Measurements from ENCODE around the gene CBX8. TPM values are rescaled to one million over a fixed set of nuclear protein-coding genes. Genes with fewer than 3 reads are reported as not detected.

Gene CBX8
- total and polyA plus RNA-seq, 2 of the 13 experiments (the other 11 are each of a cell fraction or from before 2014, with no cell fraction given), result 0.34 to 12.6 TPM

DNA sequence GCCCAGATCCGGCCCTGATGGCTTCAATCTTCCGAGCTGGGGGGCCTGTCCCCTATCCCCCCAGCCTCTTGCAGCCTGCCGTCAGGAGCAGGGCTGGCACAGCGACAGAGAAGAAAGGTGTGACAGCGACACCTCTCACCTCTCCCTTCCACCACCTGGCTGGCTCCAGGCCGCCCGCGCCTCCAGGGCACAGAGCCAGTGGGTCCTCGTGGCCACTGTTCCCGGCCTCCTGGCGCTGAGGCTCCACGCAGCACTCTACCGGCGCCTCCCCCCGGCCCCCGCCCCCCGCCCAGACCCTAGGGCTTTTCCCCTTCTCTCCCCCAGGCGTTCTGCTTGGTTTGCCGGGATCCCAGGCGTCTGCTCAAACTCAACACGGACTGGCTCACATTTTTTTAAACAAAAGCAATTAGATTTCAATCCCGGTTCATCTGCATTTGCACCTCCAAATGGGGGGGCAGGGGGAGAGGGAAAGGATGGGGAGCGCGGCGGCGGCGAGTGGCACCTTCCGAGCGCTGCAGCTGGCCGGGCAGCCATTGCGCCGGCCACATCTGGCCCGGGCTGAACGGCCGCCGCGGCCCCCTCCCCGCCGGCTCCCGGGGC is 12.8 kb upstream of the CBX8 start (continued):
- TF ChIP-seq CHD4 (IDR thresholded peaks at IDR 0.05; ENCODE audit: borderline replicate concordance, low read length) (no peak), AHDC1 (CRISPR knock-in tag; IDR thresholded peaks at IDR 0.05; ENCODE audit: borderline replicate concordance) (no peak), MXD4 (CRISPR knock-in tag; IDR thresholded peaks at IDR 0.05) (0 out of 2 replicates have a peak, but pooled peaks have one; percentile 21), ZNF530 (CRISPR knock-in tag; IDR thresholded peaks at IDR 0.05; ENCODE audit: low read depth) (no peak), IKZF5 (CRISPR knock-in tag; IDR thresholded peaks at IDR 0.05) (0 out of 2 replicates have a peak, but pooled peaks have one; percentile 6), ZNF292 (CRISPR knock-in tag; IDR thresholded peaks at IDR 0.05; ENCODE audit: borderline replicate concordance, low read depth) (0 out of 2 replicates have a peak, but pooled peaks have one; percentile 7), ZFP1 (CRISPR knock-in tag; IDR thresholded peaks at IDR 0.05) (no peak), REXO4 (CRISPR knock-in tag; IDR thresholded peaks at IDR 0.05; ENCODE audit: borderline replicate concordance) (no peak), HCFC1 (IDR thresholded peaks at IDR 0.05; ENCODE audit: low read depth, low read length) (0 out of 2 replicates have a peak, but pooled peaks have one; percentile 14), ESRRA (CRISPR knock-in tag; IDR thresholded peaks at IDR 0.05; ENCODE audit: low read depth) (no peak), PITX1 (CRISPR knock-in tag; IDR thresholded peaks at IDR 0.05) (peak; percentile 25; the same call in 1 of the 2 replicates)

All from HepG2 (cell line).